Endothelial cell of umbilical vein (primary cell): ENCODE measurements around the gene IL3RA. TPM values are rescaled to one million over a fixed set of nuclear protein-coding genes. Genes with fewer than 3 reads are reported as not detected.

ENCODE experiments used
- BruUV-seq: library from RNA; stranded (reverse); fragments of 400-500 nt; replicated peaks from 2 replicates; lab custom pipeline; 2021; lab: Mats Ljungman, UMichigan
- CTCF ChIA-PET: fragments of 300-600, 350-600 bp; sonication (Branson Sonifier 250); formaldehyde crosslinking; loops from one replicate; lab custom pipeline; 2021; ENCODE audit warnings: antibody characterized with exemption, inconsistent platforms; lab: Charles Lee
- POLR2A ChIA-PET: fragments of 300-600, 350-600 bp; sonication (Branson Sonifier 250); formaldehyde crosslinking; loops from one replicate; lab custom pipeline; 2021; ENCODE audit warnings: antibody characterized with exemption, inconsistent platforms; lab: Charles Lee
- DNase-seq: peaks from one replicate; pipeline ENCODE4 v3.0.0-alpha.2; 2011; ENCODE audit warnings: low read depth, low spot score
- FAIRE-seq: peaks from 2 replicates; lab custom pipeline; 2011; peaks lifted over from hg19 to GRCh38; lab: Jason Lieb, UNC
- H2AFZ ChIP-seq: 2 replicates; pipeline ENCODE4 v1.6.0; 2012; ENCODE audit warnings: low read depth, low read length, control low read depth, inconsistent platforms
- H3K27ac ChIP-seq: 2 replicates; pipeline ENCODE4 v1.5.1; 2011; ENCODE audit warnings: low read depth, mild to moderate bottlenecking, control low read depth, low read length, moderate library complexity; ENCODE audit not compliant: insufficient read depth
- H3K27me3 ChIP-seq, 2 experiments: 2 replicates each; pipeline versions ENCODE4 v1.6.0 to v1.6.1; 2011; ENCODE audit warnings: low read length in 2 of 2, mixed read lengths in 1 of 2; ENCODE audit not compliant: control insufficient read depth in 2 of 2, insufficient read depth in 2 of 2
- H3K36me3 ChIP-seq, 2 experiments: 2 replicates in 1 of 2; 3 replicates in 1 of 2; pipeline ENCODE4 v1.5.1; 2011; ENCODE audit warnings: low read length in 2 of 2, mild to moderate bottlenecking in 1 of 2, moderate library complexity in 1 of 2; ENCODE audit not compliant: control insufficient read depth in 2 of 2, insufficient read depth in 2 of 2; ENCODE audit errors: extremely low read depth in 1 of 2
- H3K4me1 ChIP-seq: 3 replicates; pipeline ENCODE4 v1.5.1; 2011; ENCODE audit warnings: mild to moderate bottlenecking, low read length; ENCODE audit not compliant: control insufficient read depth, insufficient read depth; ENCODE audit errors: extremely low read depth
- H3K4me2 ChIP-seq: 2 replicates; pipeline ENCODE4 v1.6.1; 2011; ENCODE audit warnings: low read length, control low read depth, mixed read lengths; ENCODE audit not compliant: insufficient read depth
- H3K4me3 ChIP-seq, 3 experiments: fragments of 200-600 bp in 1 of 3; sonication (generic), shearing (Covaris generic) in 1 of 3; replicated peaks in 1 of 3; 2 replicates each; pipeline ENCODE4 v1.5.1; 2011 to 2016; ENCODE audit warnings: control low read depth in 3 of 3, low read length in 3 of 3, mild to moderate bottlenecking in 2 of 3, inconsistent platforms in 1 of 3, low read depth in 1 of 3, moderate library complexity in 1 of 3; ENCODE audit not compliant: insufficient read depth in 1 of 3
- H3K79me2 ChIP-seq: 2 replicates; pipeline ENCODE4 v1.6.0; 2012; ENCODE audit warnings: low read length, inconsistent platforms; ENCODE audit not compliant: control insufficient read depth, insufficient read depth
- H3K9ac ChIP-seq: replicated peaks from 2 replicates; pipeline ENCODE3; 2011; ENCODE audit warnings: low read length, control low read depth; ENCODE audit not compliant: insufficient read depth; ENCODE audit errors: extremely low read depth
- H3K9me1 ChIP-seq: replicated peaks from 3 replicates; pipeline ENCODE4 v1.6.0; 2011; ENCODE audit warnings: mild to moderate bottlenecking, low read length; ENCODE audit not compliant: control insufficient read depth, insufficient read depth; ENCODE audit errors: extremely low read depth
- H3K9me3 ChIP-seq: replicated peaks from 2 replicates; pipeline ENCODE4 v1.5.1; 2012; ENCODE audit warnings: low read length, inconsistent platforms; ENCODE audit not compliant: control insufficient read depth, insufficient read depth
- H4K20me1 ChIP-seq: replicated peaks from 2 replicates; pipeline ENCODE3; 2011; ENCODE audit warnings: mild to moderate bottlenecking, low read length; ENCODE audit not compliant: control insufficient read depth, insufficient read depth; ENCODE audit errors: extremely low read depth
- EZH2 ChIP-seq: IDR thresholded peaks from 2 replicates; pipeline ENCODE4 v1.6.1; 2012; ENCODE audit warnings: borderline replicate concordance, low read depth, mild to moderate bottlenecking, moderate library complexity, low read length, inconsistent platforms; ENCODE audit not compliant: severe bottlenecking
- FOS ChIP-seq: IDR thresholded peaks from 2 replicates; pipeline ENCODE4 v1.6.1; 2011; ENCODE audit warnings: mild to moderate bottlenecking, low read length, moderate library complexity, borderline replicate concordance; ENCODE audit not compliant: insufficient read depth
- GATA2 ChIP-seq: IDR thresholded peaks from 2 replicates; pipeline ENCODE4 v1.7.0; 2011; ENCODE audit warnings: low read depth, mild to moderate bottlenecking, moderate library complexity, mixed read lengths, low read length; ENCODE audit not compliant: insufficient read length, insufficient read depth
- JUN ChIP-seq: IDR thresholded peaks from 2 replicates; pipeline ENCODE4 v1.6.1; 2011; ENCODE audit warnings: borderline replicate concordance, low read depth; ENCODE audit not compliant: insufficient read length, insufficient read depth
- MAX ChIP-seq: IDR thresholded peaks from 2 replicates; pipeline ENCODE4 v1.6.1; 2011; ENCODE audit not compliant: insufficient read depth, insufficient read length
- MYC ChIP-seq: IDR thresholded peaks from one replicate; pipeline ENCODE4 v1.6.1; 2011; ENCODE audit warnings: mild to moderate bottlenecking, low read depth, low read length
- POLR2A ChIP-seq: IDR thresholded peaks from 2 replicates; pipeline ENCODE4 v1.6.1; 2012; ENCODE audit warnings: low read depth, mild to moderate bottlenecking, control low read depth, low read length
- POLR2AphosphoS5 ChIP-seq: IDR thresholded peaks from 2 replicates; pipeline ENCODE4 v1.6.1; 2012; ENCODE audit warnings: low read depth, mild to moderate bottlenecking, control low read depth, low read length, moderate library complexity; ENCODE audit not compliant: insufficient read depth
- dilution Hi-C: fragments of 300-500 bp; cut with MboI; formaldehyde crosslinking; loops from one replicate; pipeline ENCODE4 v1.15.0; 2019; ENCODE audit warnings: low sequenced_read_pairs; ENCODE audit not compliant: extremely low pct_ligation_motif_present
- intact Hi-C: fragments of 100-400 bp; cut with micrococcal nuclease; formaldehyde crosslinking; loops from one replicate; pipeline ENCODE4 v1.10.0; 2022
- polyA plus RNA-seq, 4 experiments: library from polyadenylated mRNA; depleted of rRNA in 3 of 4; stranded (reverse) in 3 of 4; unstranded in 1 of 4; fragments of >200 nt; gene quantifications; 2 replicates each; pipeline versions ENCODE4 v1.2.1 to v1.2.3, GENCODE V29; 2011 to 2012; ENCODE audit warnings: missing spikeins in 1 of 4
- total RNA-seq: library from RNA; stranded (reverse); gene quantifications from 2 replicates; pipeline ENCODE4 v1.2.3, GENCODE V29; 2021
- TF ChIP-seq, protein P1 (sequence below), 2 donors: IDR thresholded peaks; 1 replicate in 1 of 2; 2 replicates in 1 of 2; pipeline ENCODE4 v1.5.1; 2011; ENCODE audit warnings: low read length in 2 of 2, mild to moderate bottlenecking in 2 of 2, moderate library complexity in 2 of 2, control low read depth in 1 of 2, inconsistent platforms in 1 of 2, low read depth in 1 of 2; ENCODE audit not compliant: insufficient read depth in 1 of 2; ENCODE audit errors: extremely low read depth in 1 of 2

Gene IL3RA
- total and polyA plus RNA-seq, 2 donors (not counting 3 experiments of a cell fraction or from before 2014, with no cell fraction given) = 28.9 to 35.1 TPM

DNA sequence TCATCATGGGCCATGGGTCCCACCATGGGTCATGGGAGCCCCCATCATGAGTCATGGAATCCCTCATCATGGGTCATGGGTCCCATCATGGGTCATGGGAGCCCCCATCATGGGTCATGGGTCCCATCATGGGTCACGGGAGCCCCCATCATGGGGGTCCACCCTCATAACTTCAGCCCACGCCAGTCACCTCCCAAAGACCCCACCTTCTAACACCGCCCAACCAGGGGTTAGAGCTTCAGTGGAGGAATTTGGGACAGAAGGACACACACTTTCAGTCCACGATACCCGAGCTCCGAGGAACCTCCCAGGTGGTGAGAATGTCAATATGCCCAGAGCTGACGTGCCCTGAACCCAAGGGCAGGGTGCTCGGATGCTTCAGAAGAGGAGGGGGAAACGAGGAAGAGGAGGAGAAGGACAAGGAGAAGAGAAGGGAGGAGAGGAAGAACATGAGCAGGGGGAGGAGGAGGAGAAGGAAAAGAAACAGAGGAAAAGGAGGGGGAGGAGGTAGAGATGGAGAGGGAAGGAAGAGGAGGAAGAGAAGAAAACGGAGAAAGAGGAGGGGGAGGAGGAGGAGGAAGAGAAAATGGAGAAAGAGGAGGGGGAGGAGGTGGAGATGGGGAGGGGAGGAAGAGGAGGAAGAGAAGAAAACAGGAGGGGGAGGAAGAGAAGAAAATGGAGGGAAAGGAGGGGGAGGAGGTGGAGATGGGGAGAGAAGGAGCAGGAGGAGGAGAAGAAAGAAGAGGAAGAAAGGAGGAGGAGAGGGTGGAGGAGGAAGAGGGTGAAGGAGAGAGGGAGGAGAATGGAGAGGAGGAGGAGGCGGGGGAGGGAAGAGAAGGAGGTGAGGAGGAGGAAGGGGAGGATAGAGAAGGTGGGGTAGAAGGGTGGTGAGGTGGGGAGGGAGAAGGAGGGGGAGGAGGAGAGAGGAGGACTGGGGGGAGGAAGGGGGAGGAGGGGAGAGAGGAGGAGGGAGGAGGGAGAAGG is 17.7 kb downstream of the IL3RA start:
- no peak overlapping the region for H3K4me2 ChIP-seq
- H3K9ac ChIP-seq = no peak overlapping the region
- peaks cover 0 to 2% of the 10 kb centered on the region in 2 experiments for H3K36me3 ChIP-seq
- intact Hi-C loops = loop anchor here (5.0 kb wide), 1 partner anchor 38 kb away; the partner anchor contains the start of gene SLC25A6
- no peaks in the 10 kb centered on the region for H3K9me1 ChIP-seq
- TF ChIP-seq, protein P1, sequence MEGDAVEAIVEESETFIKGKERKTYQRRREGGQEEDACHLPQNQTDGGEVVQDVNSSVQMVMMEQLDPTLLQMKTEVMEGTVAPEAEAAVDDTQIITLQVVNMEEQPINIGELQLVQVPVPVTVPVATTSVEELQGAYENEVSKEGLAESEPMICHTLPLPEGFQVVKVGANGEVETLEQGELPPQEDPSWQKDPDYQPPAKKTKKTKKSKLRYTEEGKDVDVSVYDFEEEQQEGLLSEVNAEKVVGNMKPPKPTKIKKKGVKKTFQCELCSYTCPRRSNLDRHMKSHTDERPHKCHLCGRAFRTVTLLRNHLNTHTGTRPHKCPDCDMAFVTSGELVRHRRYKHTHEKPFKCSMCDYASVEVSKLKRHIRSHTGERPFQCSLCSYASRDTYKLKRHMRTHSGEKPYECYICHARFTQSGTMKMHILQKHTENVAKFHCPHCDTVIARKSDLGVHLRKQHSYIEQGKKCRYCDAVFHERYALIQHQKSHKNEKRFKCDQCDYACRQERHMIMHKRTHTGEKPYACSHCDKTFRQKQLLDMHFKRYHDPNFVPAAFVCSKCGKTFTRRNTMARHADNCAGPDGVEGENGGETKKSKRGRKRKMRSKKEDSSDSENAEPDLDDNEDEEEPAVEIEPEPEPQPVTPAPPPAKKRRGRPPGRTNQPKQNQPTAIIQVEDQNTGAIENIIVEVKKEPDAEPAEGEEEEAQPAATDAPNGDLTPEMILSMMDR (IDR thresholded peaks at IDR 0.05; ENCODE audit: extremely low read depth in 1 of 2, insufficient read depth in 1 of 2, low read depth in 1 of 2, low read length in 2 of 2) = no peak
- no peak for TF ChIP-seq MAX
- no peak for TF ChIP-seq EZH2
- no peak for TF ChIP-seq GATA2
- no peak for TF ChIP-seq POLR2A
- no peak for TF ChIP-seq FOS
- no peak for TF ChIP-seq JUN
- no peak for TF ChIP-seq MYC
- TF ChIP-seq POLR2AphosphoS5 = no peak
- no peak overlapping the region for H2AFZ ChIP-seq
- H3K4me3 ChIP-seq = no peak overlapping the region
- DNase-seq = no peak
- ChIA-PET CTCF (no interaction called here), POLR2A (no interaction called here)
- H3K9me3 ChIP-seq = no peaks in the 10 kb centered on the region
- H3K79me2 ChIP-seq = no peaks in the 10 kb centered on the region
- no peaks in the 10 kb centered on the region for H3K4me1 ChIP-seq
- FAIRE-seq = no peak
- no TSS peak for BruUV-seq
- H4K20me1 ChIP-seq = no peaks in the 10 kb centered on the region
- H3K27me3 ChIP-seq = no peaks in the 10 kb centered on the region
- dilution Hi-C loops = no loop called here
- H3K27ac ChIP-seq = no peak overlapping the region
